K562 (cell line): ENCODE measurements around the gene GALNT17. TPM values are rescaled to one million over a fixed set of nuclear protein-coding genes. Genes with fewer than 3 reads are reported as not detected.
A peak's percentile ranks its signal among the peaks of the same experiment; 100 is the strongest.

Source experiments
- ATAC-seq: fragments of 200-7000 bp; cut with Tn5 transposase; 3 replicates; pipeline ENCODE4 v1.9.1; 2020; ENCODE audit warnings: moderate library complexity
- BruUV-seq: library from RNA; stranded (reverse); fragments of 400-500 nt; replicated peaks from 2 replicates; lab custom pipeline; 2021; lab: Mats Ljungman, UMichigan
- CTCF ChIA-PET: fragments of 300-600 bp; formaldehyde crosslinking; extraction: SDS; loops from one replicate; lab custom pipeline; 2021; ENCODE audit warnings: low intra/inter-chr PET ratio; lab: Yijun Ruan, JAX
- POLR2A ChIA-PET: fragments of 300-600, 350-650 bp; sonication (Branson Sonifier 250); formaldehyde crosslinking; extraction: SDS; loops from one replicate; lab custom pipeline; 2021; ENCODE audit warnings: antibody characterized with exemption, inconsistent platforms; lab: Yijun Ruan, JAX
- DNase-seq, 4 experiments: peaks; one replicate each; pipeline versions ENCODE4 v3.0.0 to v3.0.0-alpha.2; 2011 to 2018; ENCODE audit warnings: low spot score in 3 of 4, mixed read lengths in 3 of 4; ENCODE audit errors: extremely low read depth in 1 of 4
- FAIRE-seq: peaks from 2 replicates; lab custom pipeline; 2011; peaks lifted over from hg19 to GRCh38; lab: Jason Lieb, UNC
- H2AFZ ChIP-seq: 2 replicates; pipeline ENCODE4 v1.6.0; 2011; ENCODE audit warnings: low read depth, low read length, control low read depth, inconsistent platforms
- H3K27ac ChIP-seq: fragments of 200-600 bp; 3 replicates; pipeline ENCODE4 v1.8.0; 2011; ENCODE audit warnings: low read depth, mild to moderate bottlenecking, control low read depth, inconsistent platforms, low read length, moderate library complexity, mixed read lengths; ENCODE audit errors: extremely low read depth
- H3K27me3 ChIP-seq, 2 experiments: fragments of 300-600 bp in 1 of 2; 2 replicates in 1 of 2; 3 replicates in 1 of 2; pipeline versions ENCODE4 v1.6.0 to v1.8.0; 2011; ENCODE audit warnings: inconsistent platforms in 2 of 2, low read length in 2 of 2, mild to moderate bottlenecking in 1 of 2, mixed read lengths in 1 of 2, moderate library complexity in 1 of 2; ENCODE audit not compliant: control insufficient read depth in 2 of 2, insufficient read depth in 2 of 2
- H3K36me3 ChIP-seq: fragments of 300-600 bp; 3 replicates; pipeline ENCODE4 v1.8.0; 2011; ENCODE audit warnings: mild to moderate bottlenecking, low read length, inconsistent platforms; ENCODE audit not compliant: control insufficient read depth, insufficient read depth
- H3K4me1 ChIP-seq, 2 experiments: fragments of 200-600 bp in 1 of 2; replicated peaks in 1 of 2; 2 replicates in 1 of 2; 3 replicates in 1 of 2; pipeline versions ENCODE4 v1.5.1 to v1.8.0; 2011; ENCODE audit warnings: inconsistent platforms in 2 of 2, low read length in 2 of 2, mild to moderate bottlenecking in 1 of 2, mixed read lengths in 1 of 2, moderate library complexity in 1 of 2; ENCODE audit not compliant: control insufficient read depth in 2 of 2, insufficient read depth in 2 of 2
- H3K4me2 ChIP-seq: 2 replicates; pipeline ENCODE4 v1.6.1; 2011; ENCODE audit warnings: low read length, control low read depth, inconsistent platforms, mixed read lengths; ENCODE audit not compliant: insufficient read depth
- H3K4me3 ChIP-seq: fragments of 200-600 bp; sonication (generic), shearing (Covaris generic); 2 replicates; pipeline ENCODE4 v1.5.1; 2016; ENCODE audit warnings: control low read depth, inconsistent platforms
- H3K79me2 ChIP-seq: fragments of 200-600 bp; 3 replicates; pipeline ENCODE4 v1.8.0; 2011; ENCODE audit warnings: low read length, inconsistent platforms; ENCODE audit not compliant: control insufficient read depth, insufficient read depth
- H3K9ac ChIP-seq, 2 experiments: 2 replicates each; pipeline versions ENCODE4 v1.6.0 to v1.6.1; 2011; ENCODE audit warnings: low read depth in 2 of 2, low read length in 2 of 2, control low read depth in 1 of 2, inconsistent platforms in 1 of 2, mild to moderate bottlenecking in 1 of 2, mixed read lengths in 1 of 2; ENCODE audit not compliant: insufficient read depth in 1 of 2
- H3K9me1 ChIP-seq: one replicate; pipeline ENCODE4 v1.6.0; 2011; ENCODE audit warnings: inconsistent platforms, mild to moderate bottlenecking, low read length, moderate library complexity; ENCODE audit not compliant: control insufficient read depth, insufficient read depth
- H3K9me3 ChIP-seq: replicated peaks from 2 replicates; pipeline ENCODE4 v1.5.1; 2011; ENCODE audit warnings: low read depth, low read length, inconsistent platforms; ENCODE audit not compliant: control insufficient read depth, insufficient read depth
- H4K20me1 ChIP-seq: replicated peaks from 2 replicates; pipeline ENCODE4 v1.6.1; 2011; ENCODE audit warnings: low read length, inconsistent platforms, mixed read lengths; ENCODE audit not compliant: control insufficient read depth, insufficient read depth
- ELK3 ChIP-seq: fragments of 450-650 bp; formaldehyde crosslinking; IDR thresholded peaks from 2 replicates; pipeline ENCODE4 v1.4.0; 2020; ENCODE audit warnings: mild to moderate bottlenecking
- KDM5B ChIP-seq: fragments of 200-600 bp; sonication (generic); IDR thresholded peaks from 2 replicates; pipeline ENCODE4 v1.6.1; 2012; ENCODE audit warnings: low read depth, mild to moderate bottlenecking, moderate library complexity, low read length, control low read depth, inconsistent platforms; ENCODE audit not compliant: insufficient replicate concordance
- NCOR1 ChIP-seq: fragments of 450-650 bp; IDR thresholded peaks from 2 replicates; pipeline ENCODE4 v1.6.1; 2016; ENCODE audit warnings: mild to moderate bottlenecking, moderate library complexity
- NFXL1 ChIP-seq: fragments of 450-650 bp; formaldehyde crosslinking; IDR thresholded peaks from 2 replicates; pipeline ENCODE4 v1.4.0; 2021; ENCODE audit warnings: mild to moderate bottlenecking
- NFYB ChIP-seq: IDR thresholded peaks from 2 replicates; pipeline ENCODE4 v1.6.1; 2011; ENCODE audit warnings: mild to moderate bottlenecking, moderate library complexity; ENCODE audit not compliant: insufficient read length; ENCODE audit errors: extremely low read depth
- NR0B1 ChIP-seq: fragments of 450-650 bp; IDR thresholded peaks from one replicate; pipeline ENCODE4 v1.6.1; 2018; ENCODE audit warnings: mild to moderate bottlenecking, moderate library complexity; ENCODE audit not compliant: partially characterized antibody
- PTRF ChIP-seq: fragments of 450-650 bp; IDR thresholded peaks from 2 replicates; pipeline ENCODE4 v1.6.1; 2016; ENCODE audit warnings: mild to moderate bottlenecking, missing genetic modification characterization, missing compliant biosample characterization
- PYGO2 ChIP-seq: fragments of 450-650 bp; IDR thresholded peaks from 2 replicates; pipeline ENCODE4 v1.6.1; 2016; ENCODE audit warnings: mild to moderate bottlenecking, missing genetic modification characterization, moderate library complexity, missing compliant biosample characterization
- RBM25 ChIP-seq: fragments of 200-400 bp; formaldehyde crosslinking; IDR thresholded peaks from 2 replicates; pipeline ENCODE4 v1.6.1; 2018; ENCODE audit warnings: low read length, low read depth, moderate library complexity; ENCODE audit not compliant: severe bottlenecking
- SUPT5H ChIP-seq: fragments of 450-650 bp; IDR thresholded peaks from 2 replicates; pipeline ENCODE4 v1.6.1; 2016
- TAF9B ChIP-seq: fragments of 450-650 bp; IDR thresholded peaks from 2 replicates; pipeline ENCODE4 v1.6.1; 2018; ENCODE audit warnings: mild to moderate bottlenecking; ENCODE audit not compliant: partially characterized antibody
- WHSC1 ChIP-seq: IDR thresholded peaks from one replicate; pipeline ENCODE4 v1.6.1; 2012; ENCODE audit warnings: low read length, control low read depth, inconsistent platforms
- ZHX1 ChIP-seq: fragments of 150-350 bp; conservative IDR thresholded peaks from 2 replicates; pipeline ENCODE4 v1.6.1; 2014; ENCODE audit warnings: low read length
- ZNF146 ChIP-seq: IDR thresholded peaks from one replicate; pipeline ENCODE4 v1.6.1; 2018; ENCODE audit warnings: missing compliant biosample characterization; ENCODE audit not compliant: unreplicated experiment
- WGBS: fragments of 100-300 bp; shearing (Covaris generic); methylation state at CpG from one replicate; pipeline ENCODE4 v1.1.6; 2016; ENCODE audit warnings: low coverage, mixed read lengths; ENCODE audit not compliant: insufficient coverage; ENCODE audit errors: missing lambda C conversion rate; 5-methylcytosine and 5-hydroxymethylcytosine counted together
- in situ Hi-C: fragments of 300-500 bp; cut with MboI; formaldehyde crosslinking; loops from 4 replicates; pipeline ENCODE4 v1.15.0; 2018; ENCODE audit warnings: inconsistent platforms, mixed read lengths
- intact Hi-C: fragments of 100-400 bp; cut with micrococcal nuclease; formaldehyde crosslinking; loops from 2 replicates; pipeline ENCODE4 v1.14.2; 2022
- polyA plus RNA-seq, 8 experiments: library from polyadenylated mRNA; depleted of rRNA in 4 of 8; stranded (reverse) in 5 of 8; unstranded in 3 of 8; fragments of >200 nt; fragmentation: Nextera tagmentation in 2 of 8; fragmentation: Illumina TruSeq in 1 of 8; extraction: Ambion mirVana in 2 of 8; extraction: Trizol in 1 of 8; gene quantifications; 2 replicates each; pipeline versions ENCODE4 v1.2.1 to v1.2.3, GENCODE V29; 2011 to 2014; ENCODE audit warnings: inconsistent platforms in 1 of 8, missing spikeins in 1 of 8
- total RNA-seq, 7 experiments: library from RNA; depleted of rRNA in 6 of 7; stranded (reverse); fragments of >200 nt in 6 of 7; fragmentation: Illumina TruSeq in 2 of 7; extraction: Trizol in 2 of 7; gene quantifications; 2 replicates each; pipeline versions ENCODE4 v1.2.1 to v1.2.3, GENCODE V29; 2011 to 2021; ENCODE audit warnings: low replicate concordance in 1 of 7
- TF ChIP-seq, protein P1 (sequence below): fragments of 450-650 bp; IDR thresholded peaks from 2 replicates; pipeline ENCODE4 v1.6.1; 2017; ENCODE audit warnings: mild to moderate bottlenecking, moderate library complexity

The GALNT17 gene
- total and polyA plus RNA-seq, 9 of the 15 experiments (the other 6 are each of a cell fraction or from before 2014, with no cell fraction given), result not detected

- no peak for FAIRE-seq
- POLR2A ChIA-PET, result no interaction called here
- CTCF ChIA-PET, result no interaction called here
Measured at GRCh38 chr7:71221049-71221448, 89.1 kb downstream of the GALNT17 start.

More at GRCh38 chr7:71221049-71221448, 89.1 kb downstream of the GALNT17 start:
- H3K9me3 ChIP-seq, result no peaks in the 10 kb centered on the region
- H2AFZ ChIP-seq, result no peak overlapping the region
- TF ChIP-seq NFYB (no peak), NFXL1 (CRISPR knock-in tag) (no peak), ELK3 (CRISPR knock-in tag) (no peak), PYGO2 (no peak), NCOR1 (no peak), KDM5B (no peak), ZNF146 (CRISPR knock-in tag) (peak; percentile 89), TAF9B (no peak), SUPT5H (no peak), RBM25 (peak; percentile 59), NR0B1 (no peak), ZHX1 (no peak), WHSC1 (no peak), PTRF (tag) (no peak)
- TF ChIP-seq, protein P1, sequence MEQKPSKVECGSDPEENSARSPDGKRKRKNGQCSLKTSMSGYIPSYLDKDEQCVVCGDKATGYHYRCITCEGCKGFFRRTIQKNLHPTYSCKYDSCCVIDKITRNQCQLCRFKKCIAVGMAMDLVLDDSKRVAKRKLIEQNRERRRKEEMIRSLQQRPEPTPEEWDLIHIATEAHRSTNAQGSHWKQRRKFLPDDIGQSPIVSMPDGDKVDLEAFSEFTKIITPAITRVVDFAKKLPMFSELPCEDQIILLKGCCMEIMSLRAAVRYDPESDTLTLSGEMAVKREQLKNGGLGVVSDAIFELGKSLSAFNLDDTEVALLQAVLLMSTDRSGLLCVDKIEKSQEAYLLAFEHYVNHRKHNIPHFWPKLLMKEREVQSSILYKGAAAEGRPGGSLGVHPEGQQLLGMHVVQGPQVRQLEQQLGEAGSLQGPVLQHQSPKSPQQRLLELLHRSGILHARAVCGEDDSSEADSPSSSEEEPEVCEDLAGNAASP, result no peak
- no peak overlapping the region; the same call in 1 of the 2 replicates for H3K4me2 ChIP-seq
- no peaks in the 10 kb centered on the region for H3K4me1 ChIP-seq
- in situ Hi-C loops (no loop called here), intact Hi-C loops (no loop called here)
- H3K9ac ChIP-seq, result no peak overlapping the region
- H4K20me1 ChIP-seq, result no peaks in the 10 kb centered on the region
- no peaks in the 10 kb centered on the region for H3K9me1 ChIP-seq
- DNase-seq, result no peak
- 38% methylated on average over 1 of the region's 1 CpG for WGBS
- BruUV-seq, result no TSS peak
- no peak for ATAC-seq
- H3K79me2 ChIP-seq, result no peaks in the 10 kb centered on the region
- H3K27ac ChIP-seq, result no peak overlapping the region
- no peak overlapping the region for H3K4me3 ChIP-seq
- H3K36me3 ChIP-seq, result no peaks in the 10 kb centered on the region
- no peaks in the 10 kb centered on the region; a peak in 2 of 5 replicates for H3K27me3 ChIP-seq
